ENCODE data around the gene INPP5D.

The INPP5D gene

DNA sequence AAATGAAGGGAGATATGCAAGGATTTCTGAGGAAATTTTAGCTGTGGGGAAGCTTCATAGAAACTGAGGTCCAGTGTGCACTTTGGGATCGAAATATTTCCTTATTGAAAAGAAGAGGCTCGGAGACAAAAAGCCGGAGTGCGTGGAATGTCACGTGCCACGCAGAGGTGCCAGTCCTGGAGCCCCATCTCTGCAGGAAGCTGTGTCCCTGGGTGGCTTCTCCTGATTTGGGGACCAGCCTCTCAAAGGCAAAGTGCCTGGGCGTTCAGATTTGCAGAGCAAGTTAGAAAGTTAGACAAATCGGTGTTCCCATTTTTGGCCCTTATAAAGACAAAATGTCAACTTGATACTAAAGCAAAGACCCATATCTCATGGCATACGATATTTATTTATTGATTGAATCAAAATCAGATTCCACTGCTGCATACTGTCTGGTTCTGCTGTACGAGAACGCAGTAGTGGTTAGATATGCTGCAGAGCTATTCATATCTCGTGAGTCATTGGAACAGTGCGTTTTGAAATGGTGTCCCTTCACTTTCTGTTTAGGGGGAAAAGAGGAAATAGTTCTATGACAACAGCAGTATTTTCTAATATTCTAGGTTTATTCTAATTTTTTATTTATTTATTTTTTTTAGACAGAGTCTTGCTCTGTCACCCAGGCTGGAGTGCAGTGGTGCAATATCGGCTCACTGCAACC, 182.2 kb downstream of the INPP5D start:
- H3K27ac ChIP-seq: no peak overlapping the region
- TF ChIP-seq, protein P1, sequence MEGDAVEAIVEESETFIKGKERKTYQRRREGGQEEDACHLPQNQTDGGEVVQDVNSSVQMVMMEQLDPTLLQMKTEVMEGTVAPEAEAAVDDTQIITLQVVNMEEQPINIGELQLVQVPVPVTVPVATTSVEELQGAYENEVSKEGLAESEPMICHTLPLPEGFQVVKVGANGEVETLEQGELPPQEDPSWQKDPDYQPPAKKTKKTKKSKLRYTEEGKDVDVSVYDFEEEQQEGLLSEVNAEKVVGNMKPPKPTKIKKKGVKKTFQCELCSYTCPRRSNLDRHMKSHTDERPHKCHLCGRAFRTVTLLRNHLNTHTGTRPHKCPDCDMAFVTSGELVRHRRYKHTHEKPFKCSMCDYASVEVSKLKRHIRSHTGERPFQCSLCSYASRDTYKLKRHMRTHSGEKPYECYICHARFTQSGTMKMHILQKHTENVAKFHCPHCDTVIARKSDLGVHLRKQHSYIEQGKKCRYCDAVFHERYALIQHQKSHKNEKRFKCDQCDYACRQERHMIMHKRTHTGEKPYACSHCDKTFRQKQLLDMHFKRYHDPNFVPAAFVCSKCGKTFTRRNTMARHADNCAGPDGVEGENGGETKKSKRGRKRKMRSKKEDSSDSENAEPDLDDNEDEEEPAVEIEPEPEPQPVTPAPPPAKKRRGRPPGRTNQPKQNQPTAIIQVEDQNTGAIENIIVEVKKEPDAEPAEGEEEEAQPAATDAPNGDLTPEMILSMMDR (IDR thresholded peaks at IDR 0.05; ENCODE audit: low read depth, low read length): no peak
- no peak for DNase-seq
- H3K9me3 ChIP-seq (ENCODE audit: severe bottlenecking): no peaks in the 10 kb centered on the region
- H3K36me3 ChIP-seq: no peaks in the 10 kb centered on the region
- H3K4me3 ChIP-seq (ENCODE audit: low read depth, low read length): no peak overlapping the region
- H3K27me3 ChIP-seq (ENCODE audit: insufficient read depth, low read depth, severe bottlenecking): no peaks in the 10 kb centered on the region

DNA sequence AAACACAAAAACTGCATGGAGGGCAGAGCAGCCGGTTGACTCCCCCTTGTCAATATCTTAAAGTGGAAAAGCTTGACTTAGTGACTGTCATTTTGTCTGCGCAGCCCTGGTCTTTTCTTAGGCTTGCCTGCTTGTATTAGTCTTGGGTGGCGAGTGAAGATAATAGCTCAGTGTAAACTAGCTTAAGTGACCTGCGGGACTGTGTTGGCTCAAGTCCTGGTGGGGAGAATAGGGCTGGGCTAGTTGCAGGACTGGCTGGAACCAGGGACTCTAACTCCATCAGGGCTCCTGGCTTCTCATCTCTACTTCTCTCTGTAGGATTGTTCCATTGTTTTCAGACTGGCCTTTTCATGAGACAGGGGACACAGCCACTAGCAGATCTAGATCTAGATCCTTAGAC, 183.2 kb downstream of the INPP5D start:
- Histone ChIP-seq H3K27me3 (ENCODE audit: insufficient read depth, low read depth, severe bottlenecking) (no peaks in the 10 kb centered on the region), H3K36me3 (no peaks in the 10 kb centered on the region), H3K4me3 (ENCODE audit: low read depth, low read length) (no peak overlapping the region), H3K27ac (no peak overlapping the region), H3K9me3 (ENCODE audit: severe bottlenecking) (no peaks in the 10 kb centered on the region)
- TF ChIP-seq, protein P1 (IDR thresholded peaks at IDR 0.05; ENCODE audit: low read depth, low read length): no peak
- no peak for DNase-seq

DNA sequence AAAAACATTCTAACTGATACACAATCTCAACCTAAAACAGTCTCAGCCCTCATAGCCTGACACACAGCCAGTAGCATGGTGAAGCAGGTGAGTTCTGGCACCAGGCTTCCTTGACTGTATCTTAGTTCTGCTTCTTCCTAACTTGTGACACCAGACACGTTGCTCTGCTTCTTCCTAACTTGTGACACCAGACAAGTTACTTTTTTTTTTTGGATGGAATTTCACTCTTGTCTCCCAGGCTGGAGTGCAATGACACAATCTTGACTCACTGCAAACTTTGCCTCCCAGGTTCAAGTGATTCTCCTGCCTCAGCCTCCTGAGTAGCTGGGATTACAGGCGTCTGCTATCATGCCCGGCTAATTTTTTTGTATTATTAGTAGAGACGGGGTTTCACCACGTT, 184.7 kb downstream of the INPP5D start:
- TF ChIP-seq, protein P1 (IDR thresholded peaks at IDR 0.05; ENCODE audit: low read depth, low read length): no peak
- Histone ChIP-seq H3K27me3 (ENCODE audit: insufficient read depth, low read depth, severe bottlenecking) (no peaks in the 10 kb centered on the region), H3K27ac (no peak overlapping the region), H3K4me3 (ENCODE audit: low read depth, low read length) (no peak overlapping the region), H3K36me3 (no peaks in the 10 kb centered on the region), H3K9me3 (ENCODE audit: severe bottlenecking) (no peaks in the 10 kb centered on the region)
- DNase-seq: no peak

DNA sequence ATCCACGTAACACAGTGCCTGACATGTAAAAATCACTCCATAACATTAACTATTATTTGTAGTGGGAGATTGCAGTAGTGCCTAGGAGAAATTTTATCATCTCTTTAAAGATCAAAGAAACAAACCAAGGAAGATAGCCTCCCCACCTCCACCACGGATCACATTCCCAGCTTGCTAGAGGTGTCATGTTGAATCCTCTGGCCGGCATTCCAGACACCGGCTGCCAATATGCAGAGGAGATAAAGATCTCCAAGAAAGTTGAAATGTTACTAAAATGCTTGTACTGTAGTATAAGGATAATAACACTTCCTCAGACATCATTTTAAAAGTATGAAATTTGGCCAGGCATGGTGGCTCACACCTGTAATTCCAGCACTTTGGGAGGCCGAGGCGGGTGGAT, 185.3 kb downstream of the INPP5D start:
- no peak for DNase-seq
- Histone ChIP-seq H3K27ac (no peak overlapping the region), H3K27me3 (ENCODE audit: insufficient read depth, low read depth, severe bottlenecking) (no peaks in the 10 kb centered on the region), H3K9me3 (ENCODE audit: severe bottlenecking) (no peaks in the 10 kb centered on the region), H3K36me3 (no peaks in the 10 kb centered on the region), H3K4me3 (ENCODE audit: low read depth, low read length) (no peak overlapping the region)
- TF ChIP-seq, protein P1 (IDR thresholded peaks at IDR 0.05; ENCODE audit: low read depth, low read length): no peak

DNA sequence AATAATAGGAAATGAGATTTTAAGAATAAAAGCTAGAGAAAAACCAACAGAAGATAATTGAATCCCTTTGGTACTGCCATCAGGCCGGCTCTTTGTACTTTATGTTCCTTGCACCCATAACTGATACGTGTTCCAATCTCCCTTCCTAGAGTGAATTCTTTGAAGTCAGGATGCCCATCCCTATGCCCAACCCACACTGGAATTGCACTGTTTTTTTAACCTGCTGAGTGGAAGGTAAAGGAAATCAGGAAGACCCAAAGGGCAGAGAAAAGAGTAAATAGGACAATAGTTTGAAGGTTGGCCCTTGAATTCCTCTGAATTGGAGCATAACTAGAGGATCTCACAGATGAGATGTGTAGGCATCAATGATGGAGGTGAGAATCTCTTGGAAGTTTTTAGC, 187.0 kb downstream of the INPP5D start:
- Histone ChIP-seq H3K36me3 (no peaks in the 10 kb centered on the region), H3K9me3 (ENCODE audit: severe bottlenecking) (no peaks in the 10 kb centered on the region), H3K27ac (no peak overlapping the region), H3K4me3 (ENCODE audit: low read depth, low read length) (no peak overlapping the region), H3K27me3 (ENCODE audit: insufficient read depth, low read depth, severe bottlenecking) (no peaks in the 10 kb centered on the region)
- DNase-seq: no peak
- TF ChIP-seq, protein P1 (IDR thresholded peaks at IDR 0.05; ENCODE audit: low read depth, low read length): no peak

DNA sequence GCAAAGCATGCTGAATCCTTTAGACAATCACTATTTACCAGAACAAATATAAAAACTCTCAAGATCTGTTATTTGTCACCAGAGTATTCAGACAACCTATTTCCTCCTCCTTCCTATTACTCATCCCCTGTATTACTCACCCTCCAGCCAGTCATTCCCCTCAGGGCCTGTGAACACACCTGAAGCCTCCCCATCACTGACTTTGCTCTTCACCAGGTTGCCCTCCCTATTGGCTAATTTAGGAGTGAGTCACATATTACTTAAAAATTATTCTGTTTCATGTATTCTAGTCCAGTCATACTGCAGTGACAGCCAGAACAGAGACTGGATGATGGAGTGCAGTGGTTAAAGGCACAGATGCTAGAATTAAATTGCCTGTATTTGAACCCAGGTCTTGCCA, 187.6 kb downstream of the INPP5D start:
- Histone ChIP-seq H3K27me3 (ENCODE audit: insufficient read depth, low read depth, severe bottlenecking) (no peaks in the 10 kb centered on the region), H3K36me3 (no peaks in the 10 kb centered on the region), H3K9me3 (ENCODE audit: severe bottlenecking) (no peaks in the 10 kb centered on the region), H3K27ac (no peak overlapping the region), H3K4me3 (ENCODE audit: low read depth, low read length) (no peak overlapping the region)
- DNase-seq: no peak
- TF ChIP-seq, protein P1 (IDR thresholded peaks at IDR 0.05; ENCODE audit: low read depth, low read length): no peak

Measured in WERI-Rb-1 (cell line).